ENCODE results near the gene FHL3.

FHL3 gene

DNA sequence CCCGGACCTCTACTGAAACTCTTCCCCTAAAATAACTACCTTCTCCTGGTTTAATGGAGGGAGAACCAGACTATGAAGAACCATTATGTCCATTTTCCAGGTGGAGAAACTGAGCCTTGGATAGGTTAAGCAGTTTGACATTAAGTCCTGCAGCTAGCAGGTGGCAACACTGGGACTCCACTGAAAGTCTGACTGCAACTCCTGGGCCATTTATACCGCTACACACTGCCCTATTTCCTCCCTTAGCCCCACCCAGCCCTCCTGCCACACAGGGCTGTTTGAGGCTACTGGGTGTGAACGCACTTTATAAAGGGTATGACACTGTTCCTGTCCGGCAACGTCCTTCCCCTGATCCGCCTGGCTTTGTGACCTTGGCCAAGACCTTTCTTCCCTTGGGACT lies 58.0 kb downstream of the FHL3 start:
- TF ChIP-seq POLR2AphosphoS5 (IDR thresholded peaks at IDR 0.05; ENCODE audit: low read depth): no peak
- no peak for TF ChIP-seq CTCF (IDR thresholded peaks at IDR 0.05; ENCODE audit: insufficient read depth, low read length)
- no peak for TF ChIP-seq SPI1 (IDR thresholded peaks at IDR 0.05; ENCODE audit: borderline replicate concordance, low read depth)
- Histone ChIP-seq H3K27ac (replicated peaks) (peak overlapping the region; percentile 73; the same call in 1 of the 2 replicates), H3K4me3 (replicated peaks; ENCODE audit: insufficient read depth, low read length) (peak overlapping the region; percentile 79), H3K27me3 (ENCODE audit: insufficient read depth, poor library complexity, severe bottlenecking) (no peaks in the 10 kb centered on the region)
- DNase-seq (ENCODE audit: low read depth in 1 of 2, low spot score in 1 of 2): no peak

All from HL-60 (cell line).